T follicular helper cell (primary cell): ENCODE data around the gene TENM4.

Experiments used
- DNase-seq: peaks from one replicate; pipeline ENCODE4 v3.0.0-alpha.2; 2020; ENCODE audit warnings: low read depth

Gene TENM4

GRCh38 chr11:79119491-79120284, 321.1 kb downstream of the TENM4 start:
- DNase-seq = no peak

DNA sequence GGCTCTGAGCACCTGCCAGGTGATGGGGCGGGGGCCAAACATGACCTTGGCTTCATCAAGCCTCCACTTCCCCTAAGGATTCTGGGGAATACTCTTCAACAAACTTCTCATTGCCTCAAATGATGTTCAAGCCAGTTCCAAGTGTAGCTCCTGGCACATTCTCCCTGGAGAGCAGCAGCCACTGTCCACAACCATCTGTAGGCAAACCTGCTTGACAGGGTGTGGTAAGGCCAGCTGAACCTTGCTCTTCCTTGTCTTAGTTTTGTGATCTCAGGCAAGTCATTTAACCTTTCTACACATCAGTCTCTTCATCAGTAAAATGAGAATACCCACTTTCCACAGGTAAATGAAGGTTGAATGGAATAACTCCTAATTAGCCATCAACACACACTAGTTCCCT, 323.3 kb downstream of the TENM4 start:
- no peak for DNase-seq

DNA sequence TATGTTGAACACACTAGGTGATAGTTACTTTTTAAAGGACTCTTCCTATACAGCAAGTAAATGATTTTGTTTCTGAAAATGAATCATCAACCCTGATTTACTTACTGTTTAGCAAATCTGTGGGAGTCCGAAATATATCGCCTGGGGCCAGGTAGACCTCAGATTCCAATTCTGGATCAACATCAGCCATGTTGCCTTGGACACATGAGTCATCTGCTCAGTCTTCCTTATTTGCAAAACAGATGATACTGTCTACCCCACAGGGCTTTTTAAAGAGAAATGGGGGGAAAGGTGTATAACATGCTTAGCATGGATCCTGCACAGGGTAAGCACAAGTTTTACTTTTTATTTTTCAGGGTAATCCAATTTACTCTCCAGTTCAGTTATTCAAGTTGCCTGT, 324.2 kb downstream of the TENM4 start:
- no peak for DNase-seq

- no peak for DNase-seq
These were observed 327.7 kb downstream of the TENM4 start for GRCh38 chr11:79113054-79113690.

DNA sequence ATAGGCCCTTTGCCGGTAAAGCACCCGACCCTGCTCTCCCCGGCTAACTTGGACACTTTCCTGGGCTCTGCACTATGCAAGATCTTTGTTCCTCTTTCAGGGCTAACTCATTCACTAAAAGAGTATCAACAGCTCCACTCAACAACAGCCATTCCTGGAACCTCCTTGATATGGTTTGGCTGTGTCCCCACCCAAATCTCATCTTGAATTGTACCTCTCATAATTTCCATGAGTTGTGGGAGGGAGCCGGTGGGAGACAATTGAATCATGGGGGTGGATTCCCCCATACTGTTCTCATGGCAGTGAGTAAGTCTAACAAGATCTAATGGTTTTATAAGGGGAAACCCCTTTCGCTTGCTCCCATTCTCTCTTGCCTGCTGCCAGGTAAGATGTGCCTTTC, 330.0 kb downstream of the TENM4 start:
- no peak for DNase-seq

GRCh38 chr11:79110321-79110720, 330.5 kb downstream of the TENM4 start:
- no peak for DNase-seq

- no peak for DNase-seq
These were observed 332.0 kb downstream of the TENM4 start for GRCh38 chr11:79108851-79109250.

GRCh38 chr11:79102840-79103239, 338.0 kb downstream of the TENM4 start:
- DNase-seq = no peak

- no peak for DNase-seq
These were observed 339.2 kb downstream of the TENM4 start for GRCh38 chr11:79101656-79102055.

DNA sequence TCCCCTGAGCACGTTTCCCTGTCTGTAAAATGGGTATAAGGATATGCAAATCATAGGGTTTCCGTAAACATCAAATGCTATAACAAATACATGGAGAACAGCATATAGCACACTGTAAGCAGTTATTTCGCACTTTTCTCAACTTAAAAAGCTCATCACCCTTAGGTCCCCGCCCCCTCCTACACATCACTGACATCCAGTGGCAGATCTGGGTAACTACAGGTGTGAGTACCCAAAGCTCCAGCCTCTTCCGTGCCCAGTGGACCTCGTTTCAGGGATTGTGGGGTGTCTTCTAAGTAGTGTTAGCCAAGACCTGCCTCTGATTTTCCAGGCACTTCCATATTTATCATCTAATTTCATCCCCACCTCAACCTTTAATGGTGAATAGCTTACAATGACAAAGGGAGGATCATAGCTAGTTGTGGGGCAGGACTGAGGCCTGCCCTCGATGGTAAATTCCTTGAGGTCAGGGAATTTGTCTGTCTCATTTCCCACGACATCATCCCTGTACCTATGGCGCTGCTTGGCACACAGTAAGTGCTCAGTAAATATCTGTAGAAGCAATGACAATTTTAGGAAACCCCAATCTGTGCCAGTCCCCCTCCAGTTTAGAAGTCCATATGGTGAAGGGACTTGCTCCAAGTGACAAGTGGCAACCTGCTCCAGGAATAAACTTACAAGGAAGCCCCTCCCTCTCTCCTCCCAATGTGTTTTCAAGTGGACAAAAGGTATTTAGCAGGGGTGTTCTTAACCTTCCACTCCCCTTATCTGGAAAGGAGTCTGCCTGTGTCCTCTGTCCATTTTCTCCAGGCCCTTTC, 340.5 kb downstream of the TENM4 start:
- no peak for DNase-seq

DNA sequence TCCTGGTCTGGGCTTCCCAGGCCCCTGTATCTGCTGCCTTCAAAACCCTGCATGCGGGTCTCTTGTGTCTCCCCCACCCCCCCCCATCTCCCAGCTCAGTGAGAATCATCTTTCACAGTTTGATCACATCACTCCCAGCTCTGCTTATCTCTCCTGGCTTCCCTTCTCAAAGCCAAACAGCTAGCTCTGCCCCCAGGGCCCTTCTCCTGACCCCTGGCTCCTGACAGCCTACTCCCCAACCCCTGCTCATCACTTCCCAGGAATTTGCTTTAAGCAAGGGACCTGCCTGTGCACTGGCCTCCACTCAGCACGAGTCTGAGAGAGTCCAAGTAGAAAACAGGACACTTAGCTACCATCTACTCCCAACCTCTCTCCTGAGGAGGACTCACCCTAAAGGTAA, 342.7 kb downstream of the TENM4 start:
- no peak for DNase-seq

DNA sequence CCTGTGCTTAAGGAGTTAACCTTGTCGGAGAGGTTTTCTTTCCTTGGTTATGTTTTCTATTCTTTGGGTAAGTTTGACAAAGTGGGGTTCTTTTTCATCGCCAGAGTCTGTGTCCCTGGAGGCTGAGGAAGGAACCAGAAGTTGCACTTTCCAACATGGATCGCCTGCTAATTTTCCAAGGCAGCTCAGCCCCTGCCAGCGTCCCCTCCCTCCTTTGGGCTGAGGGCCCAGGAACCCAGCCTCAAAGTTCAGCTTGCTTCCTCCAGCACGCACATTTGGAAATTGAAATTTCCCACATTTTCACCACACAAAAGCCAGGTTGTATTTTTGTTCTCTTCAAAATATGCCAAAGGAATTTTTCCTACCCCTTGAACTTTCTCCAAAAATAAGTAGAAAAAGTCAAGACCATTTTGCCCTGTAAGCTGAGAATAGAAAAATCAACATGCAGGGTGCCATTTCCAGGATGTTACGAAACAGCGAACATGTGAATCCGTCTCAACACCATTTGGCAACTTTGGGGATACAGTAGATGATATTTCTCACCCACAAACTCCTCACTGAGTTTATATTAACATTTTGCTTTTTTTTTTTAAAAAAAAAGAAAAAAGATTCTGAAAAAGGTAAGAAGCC, 343.5 kb downstream of the TENM4 start:
- DNase-seq = no peak

DNA sequence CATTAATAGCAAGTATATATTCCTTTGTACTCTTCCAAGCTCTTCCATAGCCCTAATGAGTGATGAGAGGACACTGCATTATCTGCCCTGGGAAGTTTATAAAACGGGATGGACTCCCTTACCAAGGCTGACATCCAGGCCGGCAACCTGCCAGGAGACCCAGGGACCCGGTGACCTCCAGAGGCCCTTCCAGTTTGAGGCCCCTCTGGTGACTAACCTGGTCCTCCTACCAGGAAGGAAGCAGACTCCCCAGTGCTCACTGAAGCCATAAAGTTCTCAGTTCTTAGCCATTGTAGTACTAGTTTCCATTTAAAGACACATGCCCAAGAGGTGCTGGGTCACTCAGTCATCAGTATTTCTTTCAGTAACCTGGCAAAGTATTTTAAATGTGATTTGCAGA, 345.4 kb downstream of the TENM4 start:
- no peak for DNase-seq

- DNase-seq = no peak
These were observed 346.2 kb downstream of the TENM4 start for GRCh38 chr11:79094616-79095015.

- DNase-seq = no peak
These were observed 348.0 kb downstream of the TENM4 start for GRCh38 chr11:79092791-79093353.

DNA sequence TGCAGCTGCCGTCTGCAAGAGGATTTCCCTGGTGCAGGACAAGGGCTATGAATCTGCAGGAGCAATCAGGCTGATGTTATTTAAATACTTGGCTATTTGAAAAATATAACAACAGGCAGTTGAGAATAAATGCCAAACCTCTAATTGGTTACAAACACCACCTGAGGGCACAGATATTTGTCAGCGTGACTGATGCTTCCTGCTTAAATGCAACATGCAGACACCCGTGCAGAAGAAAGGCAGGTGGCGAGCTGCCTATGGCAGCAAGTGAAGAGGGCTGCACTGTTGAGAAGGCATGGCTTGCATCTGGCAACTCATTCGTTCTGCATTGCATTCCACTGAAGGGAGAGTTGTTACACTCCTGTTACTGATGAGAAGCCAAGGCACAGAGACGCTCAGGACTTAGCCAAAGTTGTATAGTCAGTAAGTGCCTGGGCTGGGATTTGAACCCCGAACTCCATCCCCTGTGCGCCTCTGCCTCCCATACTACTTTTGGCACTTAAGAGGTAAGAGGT, 350.6 kb downstream of the TENM4 start:
- no peak for DNase-seq

DNA sequence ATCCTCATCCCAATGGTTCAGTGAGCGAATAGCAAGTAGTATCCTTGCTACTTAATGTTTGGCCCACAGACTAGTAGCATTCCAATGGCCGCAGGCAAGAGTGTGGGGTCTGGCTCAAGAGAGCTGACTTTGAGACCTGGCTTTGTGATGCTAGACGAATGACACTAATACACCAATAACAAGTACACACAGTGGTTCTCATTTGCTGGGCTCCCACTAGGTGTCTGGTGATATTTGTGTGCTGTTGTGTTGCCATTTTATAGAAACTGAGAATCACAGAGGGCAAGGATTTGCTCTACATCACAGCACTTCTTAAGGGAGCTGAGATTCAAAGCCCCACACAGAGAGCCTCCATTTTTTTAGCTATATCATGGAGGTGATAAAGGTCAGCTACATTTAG, 351.2 kb downstream of the TENM4 start:
- no peak for DNase-seq

DNA sequence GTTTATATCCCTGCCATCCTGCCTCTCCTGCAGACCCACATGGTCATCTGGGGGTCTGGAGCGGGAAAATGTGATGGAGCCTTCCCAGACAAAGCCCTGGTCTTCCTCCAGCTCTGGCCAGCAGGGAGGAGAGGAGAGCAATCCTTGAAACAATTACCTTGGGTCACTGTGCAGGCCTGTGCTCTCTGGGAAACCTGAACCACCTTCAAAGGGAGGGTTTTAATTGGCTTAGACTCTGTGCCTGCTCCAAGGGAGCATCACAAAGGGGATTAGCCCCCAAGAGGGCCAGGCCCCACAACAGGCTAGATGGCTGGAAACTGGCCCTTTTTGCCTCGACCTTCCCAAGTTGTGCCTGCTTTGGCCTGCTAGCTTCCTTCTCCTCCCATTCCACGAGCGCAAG, 351.9 kb downstream of the TENM4 start:
- DNase-seq = no peak

GRCh38 chr11:79087961-79088318, 352.9 kb downstream of the TENM4 start:
- no peak for DNase-seq

DNA sequence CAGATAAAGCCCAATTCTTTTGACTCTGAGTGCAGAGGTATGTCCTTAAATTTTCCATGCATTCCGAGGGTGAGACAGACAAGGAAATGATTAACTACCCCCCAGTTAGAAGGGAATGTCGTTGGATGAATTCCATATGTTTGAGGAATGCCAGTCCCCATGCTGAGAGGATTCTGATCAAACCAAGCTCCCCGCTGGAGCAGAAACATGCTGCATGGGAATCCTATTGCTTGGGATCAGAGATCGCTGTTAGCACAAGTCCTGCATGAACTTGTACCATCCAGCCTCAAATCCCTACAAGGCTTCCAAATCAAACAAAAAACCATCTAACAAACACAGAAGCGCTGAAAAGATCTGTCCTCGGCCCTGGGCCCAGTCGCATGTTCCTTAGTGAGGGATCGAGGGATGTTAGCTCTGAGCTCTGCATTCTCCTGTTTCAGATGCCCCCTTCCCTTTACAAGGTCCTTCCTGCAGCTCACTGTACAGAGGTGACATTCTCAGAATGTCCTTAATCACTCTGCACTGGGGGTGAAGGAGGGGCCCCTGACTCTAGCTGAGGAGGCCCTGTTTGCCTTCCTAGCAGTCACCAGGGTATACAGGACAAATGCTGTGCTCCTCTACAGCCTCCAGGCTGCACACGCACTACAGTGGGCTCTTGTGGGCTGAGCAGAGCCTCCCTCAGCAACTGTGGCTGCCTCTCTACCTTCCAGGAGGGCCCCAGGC, 353.4 kb downstream of the TENM4 start:
- no peak for DNase-seq

GRCh38 chr11:79086056-79086455, 354.8 kb downstream of the TENM4 start:
- no peak for DNase-seq
